GM19240 (cell line): Measurements from ENCODE around the gene SIGLEC1.

Experiments used
- DNase-seq: peaks from one replicate; pipeline ENCODE4 v3.0.0; 2011; ENCODE audit warnings: low spot score; ENCODE audit not compliant: insufficient read length

Gene SIGLEC1

DNA sequence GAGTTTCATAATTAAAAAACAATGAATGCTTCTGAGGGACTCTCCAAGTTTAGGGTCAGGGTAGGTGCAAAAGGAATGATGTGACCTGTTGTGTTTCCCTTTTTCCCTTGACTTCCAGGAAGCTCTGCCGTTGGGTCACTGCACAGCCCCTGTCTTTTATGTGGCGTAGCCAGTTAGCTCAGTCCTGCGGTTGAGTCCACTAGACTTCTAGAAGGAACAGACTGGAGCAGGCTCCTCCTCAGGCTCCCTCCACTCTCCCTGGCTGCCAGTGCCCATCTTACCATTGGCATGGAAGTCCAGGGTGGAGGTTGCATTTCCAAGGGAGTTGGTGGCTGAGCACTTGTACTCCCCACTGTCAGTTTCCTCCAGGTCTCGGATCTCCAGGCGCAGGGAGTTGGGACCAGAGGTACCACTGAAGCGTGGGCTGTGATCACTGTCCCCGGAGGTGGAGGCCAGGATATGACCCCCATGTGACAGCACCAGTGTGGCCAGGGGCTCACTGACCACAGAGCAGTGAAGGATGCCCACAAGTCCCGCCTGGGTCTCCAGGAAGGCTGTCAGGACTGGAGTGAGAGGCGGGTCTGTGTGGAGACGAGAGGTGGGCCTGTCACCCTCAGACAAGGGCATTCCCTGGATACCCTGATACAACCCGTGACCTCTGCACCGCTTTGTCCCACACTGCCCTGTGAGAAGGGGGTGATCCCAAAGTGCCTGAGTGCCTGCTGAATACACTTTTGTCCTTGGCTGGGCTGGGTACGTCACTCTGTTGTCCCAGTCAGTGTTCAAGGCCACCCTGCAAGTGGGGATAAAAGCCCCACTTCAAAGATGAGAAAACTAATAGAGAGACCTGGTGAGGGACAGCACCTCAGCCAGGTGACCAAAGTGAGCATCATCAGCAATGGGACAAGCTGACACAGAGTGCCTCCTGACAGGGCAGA, 11.1 kb downstream of the SIGLEC1 start:
- DNase-seq: no peak

DNA sequence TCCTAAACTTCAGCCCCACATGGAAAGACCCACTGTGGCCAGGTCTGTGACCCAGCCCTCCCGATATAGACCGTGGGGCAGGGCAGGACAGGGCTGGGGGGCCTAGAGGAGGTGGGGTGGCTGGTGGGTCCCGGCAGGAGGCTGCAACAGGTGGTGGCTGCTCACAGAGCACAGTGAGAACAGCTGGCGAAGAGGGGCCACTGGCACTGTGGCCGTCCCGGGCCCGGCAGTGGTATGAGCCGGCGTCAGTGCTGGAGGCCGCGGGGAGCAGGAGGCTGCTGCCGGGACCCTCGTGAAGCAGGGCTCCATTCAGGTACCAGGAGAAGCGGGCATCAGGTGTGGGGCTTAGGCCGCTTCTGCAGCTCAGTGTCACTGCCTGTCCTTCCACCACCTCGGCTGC, 13.4 kb downstream of the SIGLEC1 start:
- DNase-seq: no peak

DNA sequence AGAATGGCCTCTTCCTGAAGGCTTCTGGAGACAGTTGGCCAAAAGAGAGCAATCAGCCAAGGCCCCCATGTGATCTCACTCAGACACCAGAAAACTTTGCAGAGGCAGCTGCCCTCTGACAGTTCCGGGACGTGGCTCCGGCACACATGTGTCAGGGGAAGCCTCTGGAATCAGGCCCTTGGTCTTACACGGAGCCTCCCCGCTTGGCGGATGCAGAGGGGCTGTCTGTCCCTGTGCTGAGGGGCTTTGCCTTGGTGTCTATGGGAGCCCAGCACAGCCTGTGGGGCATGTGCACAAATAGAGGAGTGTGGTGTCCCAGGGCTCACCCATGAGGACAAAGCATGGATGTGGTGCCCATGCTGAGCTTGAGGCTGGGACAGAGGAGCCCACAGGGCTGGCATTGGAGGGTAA, 13.8 kb downstream of the SIGLEC1 start:
- DNase-seq: no peak

DNA sequence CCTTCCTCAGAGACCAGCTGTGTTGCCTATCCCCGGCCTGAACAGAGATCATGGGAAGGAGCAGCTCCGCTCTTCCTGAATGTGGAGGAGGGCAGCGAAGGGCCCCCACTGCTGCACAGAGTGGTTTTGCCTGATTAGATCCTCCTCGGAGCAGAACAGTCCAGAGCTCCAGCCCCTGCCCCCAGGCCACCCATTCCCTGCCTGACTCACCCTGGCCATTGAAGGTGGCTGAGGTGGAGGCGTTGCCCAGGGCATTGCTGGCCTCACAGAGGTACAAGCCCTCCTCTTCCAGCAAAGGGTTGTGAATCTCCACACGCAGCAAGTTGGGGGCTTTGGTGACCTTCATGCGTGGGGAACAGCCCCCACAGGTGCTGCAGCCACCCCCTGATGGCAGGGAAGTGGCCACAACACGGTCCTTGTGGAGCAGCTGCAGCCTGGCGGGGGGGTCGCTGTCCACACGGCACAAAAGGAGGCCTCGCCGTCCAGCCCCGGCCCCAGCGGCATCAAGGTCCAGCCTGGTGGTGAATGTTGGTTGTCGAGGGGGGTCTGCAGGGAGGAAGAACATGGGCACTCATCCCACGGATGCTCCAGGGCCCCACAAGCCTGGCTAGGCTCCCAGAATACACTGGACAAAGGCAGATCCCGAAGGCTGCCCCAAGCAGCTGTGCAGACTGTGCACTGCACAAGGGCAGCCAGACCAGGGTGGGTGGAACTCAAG, 14.7 kb downstream of the SIGLEC1 start:
- no peak for DNase-seq

DNA sequence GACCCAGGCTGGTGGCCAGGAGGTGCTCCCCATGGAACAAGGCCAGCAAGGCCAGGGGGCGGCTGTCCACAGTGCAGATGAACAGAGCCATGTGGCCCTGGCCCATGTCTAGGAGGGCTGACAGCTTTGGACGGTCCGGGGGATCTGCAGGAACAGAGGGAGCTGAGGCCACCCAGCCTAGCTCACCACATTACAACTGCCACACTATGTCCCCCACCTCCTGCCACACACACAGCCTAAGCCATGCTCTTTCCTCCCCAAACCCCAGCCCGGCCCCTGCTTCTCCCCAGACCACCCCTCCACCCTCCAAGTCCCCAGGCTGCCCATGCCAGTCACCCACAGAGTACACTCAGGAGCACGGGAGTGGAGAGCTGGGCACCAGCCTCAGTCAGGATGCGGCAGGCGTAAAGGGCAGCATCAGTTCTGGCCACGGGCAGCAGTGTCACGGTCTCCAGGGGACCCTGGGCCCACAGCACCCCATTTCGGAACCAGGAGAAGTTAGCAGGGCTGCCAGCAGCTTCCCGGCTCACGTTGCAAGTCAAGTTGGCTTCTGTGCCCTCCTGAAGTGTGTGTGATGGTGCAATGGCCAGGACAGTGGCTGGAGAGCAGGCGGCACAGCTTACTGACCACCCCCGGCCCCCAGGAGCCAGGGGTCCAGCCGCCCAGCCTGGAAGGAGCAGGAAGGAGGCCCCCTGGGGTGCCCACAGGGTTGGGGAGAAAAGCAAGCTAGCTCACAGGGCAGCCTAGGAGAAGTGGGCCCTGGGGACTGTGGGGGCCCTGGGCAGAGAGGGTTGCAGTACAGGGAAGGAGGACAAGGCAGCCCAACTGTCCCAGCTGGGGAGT, 15.4 kb downstream of the SIGLEC1 start:
- DNase-seq: no peak

DNA sequence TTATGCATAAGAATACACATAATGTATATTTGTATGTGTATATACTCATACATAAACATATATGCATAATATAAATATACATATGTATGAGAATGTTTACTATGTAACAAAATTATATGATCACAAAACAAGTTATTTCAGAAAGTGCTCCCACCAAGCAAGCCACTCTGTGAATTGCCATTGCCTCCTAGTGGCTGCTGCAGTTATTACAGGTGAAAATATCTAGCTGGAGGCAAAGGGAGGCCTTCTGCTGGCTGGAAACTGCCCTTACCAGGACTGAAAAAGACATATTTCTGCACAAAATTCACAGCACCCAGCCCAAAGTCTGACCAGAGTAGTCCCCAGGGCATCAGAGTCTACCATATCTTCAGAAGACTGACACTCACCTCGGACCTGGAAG, 16.2 kb downstream of the SIGLEC1 start:
- DNase-seq: no peak

DNA sequence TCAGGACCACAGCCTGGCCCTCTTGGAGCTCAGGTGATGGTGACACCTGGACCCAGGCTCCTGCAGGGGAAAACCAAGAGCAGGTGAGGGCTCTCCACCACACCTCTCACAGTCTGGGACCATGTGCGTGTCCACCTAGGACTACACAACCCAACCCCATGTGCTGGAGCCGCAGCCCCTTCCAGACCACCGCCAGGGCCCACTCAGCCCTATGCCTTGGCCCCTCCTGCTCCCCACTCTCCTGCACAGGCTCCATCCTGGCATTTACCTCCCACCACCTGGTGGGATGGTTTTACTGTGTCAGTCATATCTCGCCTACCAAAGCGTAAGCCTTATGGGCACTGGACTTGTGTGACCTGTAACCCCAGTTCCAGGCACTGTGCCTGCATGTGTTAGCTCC, 17.5 kb downstream of the SIGLEC1 start:
- DNase-seq: no peak

DNA sequence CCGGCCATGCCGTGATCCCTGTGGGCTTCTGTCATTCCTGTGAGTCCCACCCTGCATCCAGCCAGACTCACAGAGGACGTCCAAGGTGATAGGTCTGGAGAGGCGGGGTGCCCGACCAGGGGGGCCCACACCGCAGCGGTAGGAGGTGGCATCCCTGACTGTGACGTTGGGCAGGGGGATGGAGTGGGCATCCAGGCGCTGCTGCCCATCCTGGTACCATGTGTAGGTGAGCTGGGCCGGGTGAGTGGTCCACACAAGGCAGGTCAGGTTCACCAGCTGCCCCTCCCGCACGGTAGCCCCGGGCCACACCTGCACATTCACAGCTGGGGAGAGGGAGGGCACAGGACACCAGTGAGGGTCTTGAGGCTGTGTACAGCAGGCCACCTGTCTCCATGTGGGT, 19.0 kb downstream of the SIGLEC1 start:
- DNase-seq: no peak

DNA sequence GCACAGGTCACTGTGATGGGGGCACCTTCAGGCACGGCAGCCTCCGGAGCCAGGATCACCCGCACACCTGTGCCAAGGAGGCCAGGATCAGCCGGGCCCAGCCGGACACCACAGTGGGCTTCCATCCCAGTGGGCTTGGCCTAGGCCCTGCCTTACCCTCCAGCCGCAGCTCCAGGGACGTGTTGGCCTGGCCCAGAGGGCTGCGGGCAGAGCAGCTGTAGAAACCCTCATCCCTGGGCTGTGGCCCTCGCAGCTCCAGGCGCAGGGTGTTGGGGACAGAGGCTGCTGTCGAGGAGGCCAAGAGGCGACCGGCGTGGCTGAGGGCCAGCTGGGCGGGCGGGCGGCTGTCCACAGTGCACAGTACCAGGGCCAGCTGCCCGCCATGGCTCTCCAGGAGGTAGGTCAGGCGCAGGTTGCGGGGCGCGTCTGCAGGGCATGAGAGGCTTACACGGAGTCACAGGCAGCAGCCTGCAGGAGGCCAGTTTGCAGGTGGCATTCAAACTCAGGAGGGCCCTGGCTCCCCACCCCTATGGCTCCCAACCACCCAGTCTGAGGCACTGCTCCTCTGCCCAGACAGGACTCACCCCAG, 19.6 kb downstream of the SIGLEC1 start:
- DNase-seq: no peak

DNA sequence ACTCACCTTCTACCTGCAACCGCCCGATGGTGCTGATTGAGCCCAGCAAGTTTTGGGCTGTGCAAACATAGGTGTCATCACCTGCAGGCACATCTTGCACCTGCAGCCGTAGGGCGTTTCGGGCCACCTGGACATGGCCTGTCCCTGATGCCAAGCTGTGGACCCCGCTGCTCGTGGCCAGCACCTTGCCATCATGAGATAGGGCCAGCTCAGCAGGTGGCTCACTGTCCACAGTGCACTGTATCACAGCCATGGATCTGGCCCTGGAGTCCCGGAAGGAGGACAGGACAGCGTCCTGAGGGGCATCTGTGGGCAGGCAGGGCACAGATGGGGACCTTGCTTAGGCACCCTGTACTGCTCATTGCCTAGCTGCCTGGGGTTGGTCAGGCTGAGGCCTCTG, 20.5 kb downstream of the SIGLEC1 start:
- DNase-seq: no peak

DNA sequence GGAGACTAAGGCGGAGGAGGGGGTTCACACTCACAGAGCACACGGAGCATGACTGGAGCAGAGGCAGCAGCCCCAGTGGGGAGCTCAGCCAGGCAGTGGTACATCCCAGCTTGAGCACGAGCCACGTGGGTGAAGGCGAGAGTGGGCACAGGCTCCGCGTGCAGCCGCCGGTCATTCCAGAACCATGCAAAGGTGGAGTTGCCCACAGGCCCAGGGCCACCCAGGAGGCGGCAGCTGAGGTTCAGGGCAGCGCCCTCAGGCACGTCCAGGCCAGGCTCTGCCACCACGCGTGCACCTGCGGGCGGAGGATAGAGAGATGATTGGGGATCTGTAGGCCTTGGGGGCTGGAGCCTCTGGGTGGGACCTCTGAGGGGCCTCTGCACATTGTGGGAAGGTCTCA, 21.1 kb downstream of the SIGLEC1 start:
- no peak for DNase-seq

DNA sequence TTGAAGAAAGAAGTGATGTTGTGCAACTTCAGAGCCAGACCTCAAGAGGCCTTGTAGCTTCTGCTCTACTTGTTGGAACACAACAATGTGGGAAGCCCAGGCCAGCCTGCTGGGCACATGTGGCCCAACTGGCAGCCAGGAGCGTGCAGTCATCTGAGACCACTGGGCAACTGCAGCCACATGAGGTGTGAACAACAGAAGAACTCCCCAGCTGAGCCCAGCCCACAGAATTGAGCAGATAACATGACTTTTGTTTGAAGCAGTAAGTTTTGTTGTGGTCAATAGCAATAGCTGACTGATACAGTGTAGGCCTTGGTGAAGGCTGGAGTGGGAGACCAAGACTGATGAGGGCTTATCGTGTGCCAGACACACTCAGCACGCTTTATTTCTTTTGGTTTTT, 22.0 kb downstream of the SIGLEC1 start:
- no peak for DNase-seq

DNA sequence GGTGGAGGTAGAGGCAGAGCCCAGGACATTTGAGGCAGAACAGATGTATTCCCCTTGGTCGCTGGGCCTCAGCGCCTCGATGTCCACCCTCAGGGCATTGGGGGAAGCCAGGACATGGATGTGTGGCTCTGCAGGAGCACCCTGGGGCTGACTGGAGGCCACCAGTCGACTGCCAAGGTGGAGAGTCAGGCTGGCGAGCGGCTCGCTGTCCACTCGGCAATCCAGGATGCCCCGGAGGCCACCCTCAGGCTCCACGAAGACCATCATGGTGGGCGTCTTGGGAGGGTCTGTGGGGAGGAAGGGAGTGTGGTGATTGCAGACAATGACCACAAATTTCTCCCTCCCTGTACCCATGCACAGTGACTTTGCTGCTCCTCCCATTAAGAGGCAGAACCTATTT, 22.4 kb downstream of the SIGLEC1 start:
- no peak for DNase-seq

DNA sequence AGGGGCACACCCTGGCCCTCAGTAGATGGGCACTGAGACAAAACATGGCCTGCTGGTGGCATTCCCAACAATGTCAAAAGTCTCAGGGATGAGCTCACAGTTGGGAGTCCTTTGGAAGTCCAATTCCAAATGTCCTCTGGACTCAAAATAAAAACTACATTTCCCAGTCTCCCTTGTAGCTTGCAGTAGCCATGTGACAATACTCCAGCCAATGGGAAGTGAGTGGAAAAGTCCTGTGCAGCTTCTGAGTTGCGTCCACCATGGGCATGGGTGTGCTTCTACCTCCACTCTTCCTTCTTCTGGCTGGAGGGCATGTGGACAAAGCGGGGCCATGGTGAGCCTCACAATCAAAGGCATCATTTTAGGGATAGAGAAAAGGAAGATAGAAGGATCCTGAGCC, 24.7 kb downstream of the SIGLEC1 start:
- DNase-seq: no peak

DNA sequence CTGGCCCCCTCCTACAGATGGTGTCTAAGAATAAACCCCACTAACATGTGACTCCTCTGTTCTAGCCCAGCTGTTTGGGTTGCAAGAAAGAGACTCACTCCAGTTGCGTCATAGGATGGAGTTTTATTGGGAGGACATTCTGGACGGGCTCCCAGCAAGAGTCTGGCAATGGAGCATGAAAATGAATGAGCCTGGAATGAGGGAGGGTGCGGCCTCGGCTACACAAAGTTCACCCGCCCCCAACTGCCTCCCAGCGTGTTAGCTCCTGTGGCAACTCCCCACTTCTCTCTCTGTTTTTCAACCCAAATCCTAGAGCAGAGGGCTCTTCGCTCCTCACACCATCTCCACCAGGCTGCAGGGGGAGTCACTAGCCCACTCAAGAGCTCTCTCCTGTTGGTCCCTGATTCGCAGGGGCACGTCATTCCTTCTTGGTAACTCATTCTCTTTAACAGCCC, 25.5 kb downstream of the SIGLEC1 start:
- DNase-seq: no peak

DNA sequence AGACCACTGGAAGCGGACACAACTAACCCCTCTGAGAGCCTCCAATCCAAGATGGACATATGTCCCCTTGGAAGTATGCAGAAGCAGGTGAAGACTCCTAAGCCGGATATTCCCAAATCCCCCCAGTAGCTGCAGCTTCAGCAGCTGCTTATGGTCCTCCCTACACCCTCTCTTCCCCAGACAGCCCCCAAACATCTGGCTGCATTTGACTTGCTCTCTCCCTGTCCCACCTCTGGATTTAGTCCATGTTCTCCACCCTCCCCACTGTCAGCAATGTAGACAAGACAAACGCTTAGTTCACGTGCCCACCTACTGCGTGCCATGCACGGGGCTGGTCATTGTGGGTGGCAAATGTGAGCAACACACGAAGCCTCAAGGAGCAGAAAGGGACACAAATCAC, 26.0 kb downstream of the SIGLEC1 start:
- no peak for DNase-seq

DNA sequence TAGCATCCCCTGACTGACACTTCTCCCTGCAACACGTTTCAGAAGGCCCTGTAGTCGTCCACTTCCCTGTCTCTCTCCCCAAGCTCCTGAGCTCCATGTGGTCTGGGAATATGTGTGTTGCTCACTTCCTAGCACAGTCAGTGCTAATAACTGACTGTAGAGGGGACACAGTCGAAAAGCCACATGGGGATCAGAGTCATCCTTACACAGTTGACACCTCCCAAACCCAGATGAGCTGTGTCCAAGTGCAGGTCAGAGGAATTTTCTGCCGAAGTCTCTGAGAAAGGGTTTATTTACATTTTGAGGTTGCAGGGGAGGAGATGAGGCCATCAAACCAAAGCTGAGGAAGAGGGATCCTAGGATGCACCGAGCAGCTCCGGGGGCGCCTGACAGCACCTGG, 27.1 kb downstream of the SIGLEC1 start:
- DNase-seq: no peak

DNA sequence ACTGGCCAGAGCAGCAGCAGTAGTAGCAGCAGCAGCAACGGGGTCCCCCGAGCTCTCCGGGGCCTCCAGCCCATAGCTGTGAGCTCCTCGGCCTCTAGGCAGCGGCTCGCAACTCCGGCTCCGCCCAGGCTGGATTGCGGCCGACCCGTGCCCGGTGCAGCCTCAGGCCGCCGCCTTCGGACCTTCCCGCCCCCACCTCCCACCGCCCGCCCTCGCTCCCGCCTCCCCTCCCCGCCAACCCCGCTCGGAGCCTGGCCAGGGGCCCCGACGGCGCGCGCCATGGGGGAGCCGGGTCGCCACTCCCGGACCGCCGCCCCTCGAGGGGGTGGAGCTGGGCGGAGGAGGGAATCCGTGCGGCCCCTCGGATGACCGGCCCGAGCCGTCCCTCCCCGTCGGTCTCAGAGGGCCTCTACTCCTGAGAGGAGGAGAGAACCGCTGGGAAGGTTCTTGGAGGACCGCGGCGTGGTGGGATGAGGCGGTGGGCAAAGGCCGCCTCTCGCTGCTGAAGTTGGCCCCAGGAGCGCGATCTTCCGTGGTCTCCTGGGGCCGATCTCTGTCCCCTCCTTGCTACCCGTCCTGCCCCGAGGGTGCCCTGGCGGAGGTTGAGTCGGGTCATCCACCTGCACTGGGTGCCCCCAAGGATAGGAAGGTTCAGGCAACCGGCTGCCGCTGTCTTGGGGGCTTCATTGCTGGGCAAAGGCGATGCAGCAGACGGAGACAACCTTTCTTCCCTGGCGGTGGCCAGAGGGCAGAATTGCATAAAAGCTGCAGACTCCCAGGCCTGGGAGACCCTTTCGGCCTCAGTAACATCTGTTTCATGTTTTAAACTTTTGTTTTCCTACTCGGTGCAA, 30.2 kb downstream of the SIGLEC1 start, which contains the start of gene ADAM33:
ADAM33 (minus strand) TSS at position 80 of the 851 bp plus-strand sequence; CDS start at position 74, 6 bp downstream.
- no peak for DNase-seq

DNA sequence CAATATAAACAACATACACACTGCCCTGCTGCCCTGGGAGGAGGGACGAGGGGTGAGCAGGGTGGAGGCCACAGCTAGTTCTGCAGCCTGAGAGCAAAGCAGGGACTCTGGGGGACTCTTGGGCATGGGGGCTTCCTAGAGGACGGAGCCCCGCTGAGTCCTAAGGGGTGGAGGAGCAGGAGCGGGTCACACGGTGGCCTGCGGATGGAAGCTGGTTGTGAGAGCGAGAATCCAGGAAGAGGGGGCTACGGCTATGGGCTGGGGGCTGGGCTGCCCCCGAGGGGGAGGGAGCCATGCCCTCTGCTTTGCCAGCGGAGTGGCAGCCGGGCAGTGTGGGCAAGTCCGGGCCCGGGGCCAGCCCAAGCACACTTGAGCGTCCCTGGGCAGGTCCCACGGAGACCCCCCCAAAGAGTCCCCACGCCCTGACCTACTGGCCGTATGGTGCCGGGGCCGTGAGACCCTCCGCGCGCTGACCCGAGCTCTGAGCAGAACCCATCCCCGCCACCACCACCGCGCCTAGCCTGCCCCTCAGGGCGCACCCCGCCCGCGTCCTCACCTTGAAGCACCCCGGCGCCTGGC, 31.0 kb downstream of the SIGLEC1 start:
- DNase-seq: no peak
